DMS 273 treated with DMSO at 0.1 percent for 48 hours (cell line): ENCODE results near the gene TMEM132D.

ENCODE experiments used
- DNase-seq: peaks from one replicate; lab custom pipeline; 2025; lab: John Stamatoyannopoulos, UW

The TMEM132D gene

GRCh38 chr12:129339336-129339735 lies 564.5 kb downstream of the TMEM132D start:
- DNase-seq, result no peak

GRCh38 chr12:129337413-129337812 lies 566.4 kb downstream of the TMEM132D start:
- no peak for DNase-seq

GRCh38 chr12:129335773-129336172 lies 568.1 kb downstream of the TMEM132D start:
- no peak for DNase-seq

GRCh38 chr12:129332286-129332685 lies 571.5 kb downstream of the TMEM132D start:
- no peak for DNase-seq

GRCh38 chr12:129331356-129332085 lies 572.3 kb downstream of the TMEM132D start:
- no peak for DNase-seq

- DNase-seq, result no peak
Observed at GRCh38 chr12:129328235-129328634, 575.6 kb downstream of the TMEM132D start.

- no peak for DNase-seq
Observed at GRCh38 chr12:129325566-129325965, 578.3 kb downstream of the TMEM132D start.

GRCh38 chr12:129312048-129312447 lies 591.8 kb downstream of the TMEM132D start:
- no peak for DNase-seq

- no peak for DNase-seq
Observed at GRCh38 chr12:129310346-129310745, 593.5 kb downstream of the TMEM132D start.

- no peak for DNase-seq
Observed at GRCh38 chr12:129305851-129306250, 598.0 kb downstream of the TMEM132D start.

GRCh38 chr12:129304529-129304928 lies 599.3 kb downstream of the TMEM132D start:
- DNase-seq, result no peak

GRCh38 chr12:129300011-129300410 lies 603.8 kb downstream of the TMEM132D start:
- DNase-seq, result no peak

GRCh38 chr12:129298921-129299320 lies 604.9 kb downstream of the TMEM132D start:
- no peak for DNase-seq

- no peak for DNase-seq
Observed at GRCh38 chr12:129296671-129297070, 607.2 kb downstream of the TMEM132D start.

- DNase-seq, result no peak
Observed at GRCh38 chr12:129294868-129295267, 609.0 kb downstream of the TMEM132D start.

GRCh38 chr12:129279771-129280170 lies 624.1 kb downstream of the TMEM132D start:
- no peak for DNase-seq

- no peak for DNase-seq
Observed at GRCh38 chr12:129276361-129277060, 627.3 kb downstream of the TMEM132D start.

GRCh38 chr12:129269756-129270495 lies 633.9 kb downstream of the TMEM132D start:
- no peak for DNase-seq

GRCh38 chr12:129258781-129259318 lies 645.0 kb downstream of the TMEM132D start:
- no peak for DNase-seq

GRCh38 chr12:129257524-129257923 lies 646.3 kb downstream of the TMEM132D start:
- no peak for DNase-seq

GRCh38 chr12:129246630-129247029 lies 657.2 kb downstream of the TMEM132D start:
- no peak for DNase-seq

- DNase-seq, result no peak
Observed at GRCh38 chr12:129245769-129246168, 658.1 kb downstream of the TMEM132D start.

GRCh38 chr12:129241852-129242251 lies 662.0 kb downstream of the TMEM132D start:
- DNase-seq, result no peak
